GM19395 (cell line): ENCODE data around the gene OSBP2.

Experiments
- ATAC-seq: cut with Tn5 transposase; IDR thresholded peaks from one replicate; pipeline ENCODE4 v1.9.1; 2021; ENCODE audit warnings: mild to moderate bottlenecking, moderate library complexity; ENCODE audit not compliant: unreplicated experiment

OSBP2 gene, protein sequence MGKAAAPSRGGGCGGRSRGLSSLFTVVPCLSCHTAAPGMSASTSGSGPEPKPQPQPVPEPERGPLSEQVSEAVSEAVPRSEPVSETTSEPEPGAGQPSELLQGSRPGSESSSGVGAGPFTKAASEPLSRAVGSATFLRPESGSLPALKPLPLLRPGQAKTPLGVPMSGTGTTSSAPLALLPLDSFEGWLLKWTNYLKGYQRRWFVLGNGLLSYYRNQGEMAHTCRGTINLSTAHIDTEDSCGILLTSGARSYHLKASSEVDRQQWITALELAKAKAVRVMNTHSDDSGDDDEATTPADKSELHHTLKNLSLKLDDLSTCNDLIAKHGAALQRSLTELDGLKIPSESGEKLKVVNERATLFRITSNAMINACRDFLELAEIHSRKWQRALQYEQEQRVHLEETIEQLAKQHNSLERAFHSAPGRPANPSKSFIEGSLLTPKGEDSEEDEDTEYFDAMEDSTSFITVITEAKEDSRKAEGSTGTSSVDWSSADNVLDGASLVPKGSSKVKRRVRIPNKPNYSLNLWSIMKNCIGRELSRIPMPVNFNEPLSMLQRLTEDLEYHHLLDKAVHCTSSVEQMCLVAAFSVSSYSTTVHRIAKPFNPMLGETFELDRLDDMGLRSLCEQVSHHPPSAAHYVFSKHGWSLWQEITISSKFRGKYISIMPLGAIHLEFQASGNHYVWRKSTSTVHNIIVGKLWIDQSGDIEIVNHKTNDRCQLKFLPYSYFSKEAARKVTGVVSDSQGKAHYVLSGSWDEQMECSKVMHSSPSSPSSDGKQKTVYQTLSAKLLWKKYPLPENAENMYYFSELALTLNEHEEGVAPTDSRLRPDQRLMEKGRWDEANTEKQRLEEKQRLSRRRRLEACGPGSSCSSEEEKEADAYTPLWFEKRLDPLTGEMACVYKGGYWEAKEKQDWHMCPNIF

DNA sequence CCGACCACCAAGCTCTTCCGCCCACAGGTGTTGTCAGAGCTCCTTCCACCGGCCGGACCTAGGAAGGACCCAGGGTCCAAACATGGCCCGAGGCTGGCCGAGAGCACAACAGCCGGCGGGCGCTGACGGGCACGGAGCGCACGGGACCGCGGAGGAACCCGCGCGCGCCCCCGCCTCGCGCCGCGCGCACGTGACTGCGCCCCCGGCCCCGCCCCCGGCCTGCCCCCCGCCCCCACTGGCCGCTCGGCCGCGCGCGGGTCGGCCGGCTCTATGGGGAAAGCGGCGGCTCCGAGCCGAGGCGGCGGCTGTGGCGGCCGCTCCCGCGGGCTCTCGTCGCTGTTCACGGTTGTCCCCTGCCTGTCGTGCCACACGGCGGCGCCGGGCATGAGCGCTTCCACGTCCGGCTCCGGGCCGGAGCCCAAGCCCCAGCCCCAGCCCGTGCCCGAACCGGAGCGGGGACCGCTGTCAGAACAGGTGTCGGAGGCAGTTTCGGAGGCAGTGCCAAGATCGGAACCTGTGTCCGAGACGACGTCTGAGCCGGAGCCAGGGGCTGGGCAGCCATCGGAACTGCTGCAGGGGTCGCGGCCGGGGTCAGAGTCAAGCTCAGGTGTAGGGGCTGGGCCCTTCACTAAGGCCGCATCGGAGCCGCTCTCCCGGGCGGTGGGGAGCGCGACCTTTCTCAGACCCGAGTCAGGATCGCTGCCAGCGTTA is at the start of gene OSBP2:
Gene OSBP2, plus strand, starts transcription at position 235 of the 711 bp plus-strand sequence. Its CDS starts 36 bp downstream, at position 271.
- ATAC-seq: no peak

DNA sequence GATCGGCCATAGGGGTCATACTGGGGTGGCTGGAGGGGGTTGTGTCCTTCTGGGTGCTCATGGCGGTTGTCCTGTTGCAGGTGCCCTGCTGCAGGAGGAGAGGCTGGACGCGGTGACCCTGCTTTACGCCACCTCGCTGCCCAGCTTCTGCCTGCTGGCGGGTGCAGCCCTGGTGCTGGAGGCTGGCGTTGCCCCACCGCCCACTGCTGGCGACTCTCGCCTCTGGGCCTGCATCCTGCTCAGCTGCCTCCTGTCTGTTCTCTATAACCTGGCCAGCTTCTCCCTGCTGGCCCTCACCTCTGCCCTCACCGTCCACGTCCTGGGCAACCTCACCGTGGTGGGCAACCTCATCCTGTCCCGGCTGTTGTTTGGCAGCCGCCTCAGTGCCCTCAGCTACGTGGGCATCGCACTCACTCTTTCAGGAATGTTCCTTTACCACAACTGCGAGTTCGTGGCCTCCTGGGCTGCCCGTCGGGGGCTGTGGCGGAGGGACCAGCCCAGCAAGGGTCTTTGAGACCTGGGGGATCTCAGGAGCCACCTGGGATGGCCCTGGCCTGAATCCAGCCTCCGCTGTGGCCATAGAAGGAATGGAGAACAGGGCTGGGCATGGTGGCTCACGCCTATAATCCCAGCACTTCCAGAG is 48.0 kb upstream of the OSBP2 start:
- ATAC-seq: no peak

DNA sequence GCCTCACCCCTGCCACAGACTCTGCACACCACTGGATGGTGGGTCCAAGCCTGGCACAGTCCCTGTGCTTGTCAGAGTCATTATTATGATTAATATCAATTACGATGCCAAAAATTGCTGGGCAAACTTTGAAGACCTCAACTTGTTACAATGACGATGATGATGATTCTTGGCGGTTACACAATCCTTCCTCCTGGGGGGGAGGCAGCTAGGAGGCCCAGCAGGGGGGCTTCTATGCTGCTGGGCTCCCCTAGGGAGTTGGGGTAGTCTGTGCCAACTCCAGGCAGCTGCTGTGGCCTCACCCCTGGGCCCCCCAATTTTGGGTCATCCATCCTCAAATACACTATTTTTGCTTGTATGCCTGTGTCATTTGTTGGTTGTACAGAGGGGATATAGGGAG is 47.1 kb upstream of the OSBP2 start:
- ATAC-seq: no peak

DNA sequence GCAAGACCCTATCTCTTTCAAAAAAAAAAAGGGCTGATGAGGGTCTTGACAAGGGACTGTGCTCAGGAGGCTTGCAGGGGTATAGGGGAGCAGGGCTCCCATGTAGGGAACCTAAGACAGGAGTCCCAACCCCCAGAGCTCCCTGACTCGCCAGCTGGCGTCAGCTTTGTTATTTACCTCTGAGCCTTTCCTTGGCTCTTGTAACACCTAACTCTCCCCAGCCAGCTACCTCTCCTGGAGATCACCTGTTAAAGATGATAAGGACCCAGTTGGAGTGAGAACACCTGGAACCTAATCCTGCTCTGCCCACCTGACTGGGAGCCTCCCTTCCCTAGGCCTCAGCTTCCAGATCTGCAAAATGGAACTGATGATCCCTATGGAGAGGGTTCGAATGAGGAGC is 45.8 kb upstream of the OSBP2 start:
- no peak for ATAC-seq

DNA sequence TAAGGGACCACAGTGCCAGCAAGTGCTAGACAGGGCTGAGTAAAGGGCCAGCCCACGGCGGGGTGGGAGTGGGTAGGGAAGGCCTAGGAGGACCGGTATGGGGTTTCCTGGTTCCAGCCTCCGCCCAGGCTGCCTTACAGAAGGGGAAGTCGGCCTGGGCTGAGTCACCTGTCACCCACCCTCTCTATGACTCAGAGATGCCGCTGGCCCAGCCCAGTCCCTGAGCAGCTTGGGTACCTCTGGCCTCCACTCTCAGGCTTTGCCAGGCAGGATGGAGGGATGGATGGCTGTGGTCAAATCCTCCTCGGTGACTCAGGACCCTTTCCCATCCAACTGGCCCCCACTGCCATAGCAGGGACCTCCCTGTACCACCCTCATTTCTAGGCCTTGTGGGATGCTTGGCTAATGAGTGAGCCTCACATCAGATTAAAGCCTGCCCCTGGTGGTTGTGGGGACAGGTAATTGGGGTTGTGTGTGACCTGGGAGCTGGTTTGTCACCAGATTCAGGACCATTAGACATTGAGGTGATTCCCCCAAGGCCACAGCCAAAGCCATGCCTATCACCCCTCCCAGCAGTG is 45.2 kb upstream of the OSBP2 start:
- ATAC-seq: no peak

DNA sequence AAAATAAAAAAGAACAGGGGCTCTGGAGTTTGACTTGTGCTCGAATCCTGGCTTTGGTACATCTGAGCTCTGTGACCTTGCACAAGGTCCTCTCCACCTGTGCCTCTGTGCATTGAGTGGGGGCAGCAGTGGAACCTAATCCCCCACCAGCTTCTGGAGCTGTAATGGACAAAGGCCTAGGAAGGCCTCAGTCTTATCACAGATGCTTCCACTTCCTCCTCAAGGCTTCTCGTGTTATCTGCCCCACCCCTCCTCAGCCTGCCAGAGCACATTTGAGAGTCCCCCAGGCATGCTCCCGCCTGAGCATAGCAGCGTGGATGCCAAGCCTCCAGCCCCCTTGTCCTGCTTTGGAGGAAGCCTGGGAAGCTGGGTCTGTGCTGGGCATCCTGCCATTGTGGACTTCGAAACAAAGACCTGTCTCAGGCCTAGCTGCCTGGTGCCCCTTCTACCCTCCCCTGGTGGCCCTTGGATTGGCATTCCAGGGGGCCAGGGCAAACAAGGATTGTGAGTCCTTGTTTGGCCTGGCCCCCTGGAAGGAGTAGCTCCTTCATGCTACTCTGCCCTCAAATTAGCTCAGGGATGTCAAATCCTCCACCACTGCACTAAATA is 44.1 kb upstream of the OSBP2 start:
- ATAC-seq: no peak

DNA sequence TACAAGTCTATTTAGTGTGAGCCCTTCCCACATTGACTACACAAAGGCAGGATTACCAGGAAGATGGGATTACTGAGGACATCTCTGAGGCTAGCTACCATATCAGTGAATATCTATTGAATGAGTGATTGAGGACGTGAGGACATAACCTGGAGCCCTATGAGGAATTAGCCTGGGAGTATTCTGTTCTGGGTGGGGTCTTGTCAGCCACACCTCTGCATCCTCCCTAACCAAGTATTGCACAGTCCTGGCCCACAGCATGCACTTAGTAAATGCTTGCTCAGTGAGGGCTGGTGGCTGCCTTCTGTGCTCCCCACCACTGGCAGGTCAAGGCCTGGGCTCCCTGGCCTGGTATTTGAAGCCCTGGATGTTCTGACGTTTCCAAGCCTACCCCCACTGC is 41.8 kb upstream of the OSBP2 start:
- ATAC-seq: no peak

DNA sequence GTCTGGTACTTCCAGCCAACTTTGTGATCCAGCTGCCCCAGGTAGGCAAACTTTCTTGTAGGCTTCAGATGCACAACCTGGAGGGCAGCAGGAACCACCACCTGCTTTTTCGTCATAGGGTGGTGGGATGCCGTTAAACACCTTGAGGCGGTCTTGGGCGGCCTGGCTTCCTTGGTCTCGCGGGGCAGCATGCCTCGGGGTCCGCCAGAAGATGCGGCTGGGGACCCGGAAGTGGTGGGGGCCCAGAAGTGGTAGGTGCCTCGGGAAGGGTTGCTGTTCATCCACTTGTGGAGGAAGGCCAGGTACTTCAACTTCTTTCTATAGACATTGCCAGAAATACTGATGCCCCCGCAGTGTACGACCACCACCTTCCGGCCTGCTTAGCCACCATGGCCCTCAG is 40.3 kb upstream of the OSBP2 start:
- ATAC-seq: no peak

DNA sequence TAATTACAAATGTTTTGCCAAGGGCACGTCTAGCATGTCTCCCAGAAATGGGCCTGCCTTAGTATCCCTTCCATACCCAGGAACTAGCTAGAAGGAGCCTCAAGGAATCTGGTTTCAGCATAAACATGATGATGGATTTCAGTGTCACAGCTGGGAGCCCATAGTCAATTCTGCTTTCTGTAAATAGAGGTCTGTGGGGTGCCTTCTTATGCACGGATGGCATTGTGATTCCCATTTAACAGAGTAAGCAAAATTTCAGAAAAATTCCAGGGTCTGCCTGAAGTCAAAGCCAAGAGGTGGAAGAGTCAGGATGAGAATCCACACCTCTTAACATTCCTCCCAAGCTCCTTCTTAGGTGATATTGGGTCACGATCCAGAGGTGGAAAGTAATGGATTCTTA is 39.1 kb upstream of the OSBP2 start:
- no peak for ATAC-seq

DNA sequence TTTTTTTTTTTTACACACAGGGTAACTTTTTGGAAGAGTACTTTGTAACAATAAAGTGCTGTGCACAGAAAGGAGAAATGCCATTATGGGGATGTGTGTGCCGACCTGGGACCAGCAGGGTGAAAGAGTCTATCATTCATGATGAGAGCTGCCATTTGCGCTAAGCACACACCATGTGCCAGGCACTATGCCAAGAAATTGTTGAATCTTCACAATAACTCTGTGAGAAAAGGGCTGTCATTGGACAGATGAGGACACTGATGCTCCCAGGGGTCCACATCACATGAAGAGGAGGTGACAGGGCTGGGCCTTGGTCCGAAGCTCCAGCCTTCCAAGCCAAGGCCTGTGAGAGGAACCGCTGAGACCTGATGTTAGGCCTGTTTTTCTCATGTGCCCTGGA is 32.6 kb upstream of the OSBP2 start:
- ATAC-seq: no peak

DNA sequence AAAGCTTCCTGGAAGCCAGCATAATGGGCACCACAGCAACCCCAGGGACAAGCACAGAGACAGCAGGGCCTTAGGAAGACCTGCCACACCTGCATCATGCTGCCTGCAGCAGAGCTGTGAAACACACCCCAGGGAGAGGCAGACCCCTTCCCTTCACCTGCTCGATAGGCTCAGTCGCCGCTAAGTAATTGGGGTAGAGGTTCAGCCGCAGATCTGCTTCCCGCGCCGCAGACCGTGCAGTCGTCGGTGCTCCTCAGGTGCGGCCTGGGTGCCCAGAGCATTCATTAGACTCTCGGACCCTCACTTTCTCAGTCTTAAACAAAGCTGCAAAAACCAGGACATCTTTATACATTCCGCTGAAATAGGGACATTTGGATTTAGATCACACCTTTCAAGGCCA is 29.9 kb upstream of the OSBP2 start:
- no peak for ATAC-seq

DNA sequence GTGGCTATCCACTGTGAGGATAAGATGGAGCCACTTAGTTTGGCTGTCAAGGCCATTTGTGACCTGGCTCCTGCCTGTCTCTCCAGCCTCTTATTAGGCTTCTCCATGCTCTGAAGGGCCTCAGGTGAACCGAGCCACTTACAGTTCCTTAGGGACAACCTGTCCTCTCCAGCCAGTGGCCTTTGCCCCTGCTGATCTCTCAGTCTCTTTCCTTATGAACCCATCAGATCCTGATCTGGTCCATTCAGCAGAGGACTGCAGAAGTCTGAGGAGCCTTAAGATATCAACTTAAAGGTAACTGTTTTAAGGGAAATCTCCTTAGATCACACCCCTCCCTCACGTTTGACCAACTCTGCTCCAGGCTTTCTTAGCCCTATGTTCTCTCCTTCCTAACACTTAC is 29.4 kb upstream of the OSBP2 start:
- ATAC-seq: no peak

DNA sequence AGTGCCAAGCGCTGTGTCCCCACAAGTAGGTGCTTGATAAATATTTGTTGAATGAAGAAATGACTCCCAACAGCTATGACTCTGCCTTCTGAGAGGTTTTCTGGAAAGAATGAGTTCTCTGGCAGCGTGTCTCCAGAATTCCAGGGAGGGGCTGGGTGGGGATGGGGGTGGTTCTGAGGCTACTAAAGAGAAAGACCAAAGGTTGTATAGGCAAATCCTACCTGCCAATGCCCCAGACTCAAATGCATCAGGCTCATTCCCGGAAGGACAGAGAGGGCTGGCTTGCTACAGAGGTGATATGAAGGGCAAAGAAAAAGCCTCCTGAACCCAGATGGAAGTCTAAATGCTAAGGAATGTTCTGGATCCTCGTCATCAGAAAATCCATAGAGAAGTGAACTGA is 28.9 kb upstream of the OSBP2 start:
- no peak for ATAC-seq

DNA sequence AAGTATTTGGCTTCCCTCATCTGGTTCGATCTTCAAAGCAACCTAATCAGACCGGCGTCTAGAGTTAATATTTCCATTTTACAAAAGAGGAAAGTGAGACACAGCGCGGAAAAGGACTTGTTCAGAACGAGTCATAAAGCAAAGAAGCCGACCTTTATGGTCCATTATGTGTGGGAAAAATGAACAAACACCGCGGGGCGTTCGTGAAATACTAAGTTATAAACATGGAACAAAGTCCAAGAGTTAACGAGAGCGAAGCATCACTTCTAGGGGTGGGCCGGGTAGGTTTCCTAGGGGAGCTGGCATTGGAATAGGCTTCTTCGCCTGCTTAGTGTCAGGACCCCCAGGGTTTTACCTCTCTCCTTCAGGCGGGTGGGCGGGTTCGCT is 27.6 kb upstream of the OSBP2 start:
- ATAC-seq: peak; percentile 22

DNA sequence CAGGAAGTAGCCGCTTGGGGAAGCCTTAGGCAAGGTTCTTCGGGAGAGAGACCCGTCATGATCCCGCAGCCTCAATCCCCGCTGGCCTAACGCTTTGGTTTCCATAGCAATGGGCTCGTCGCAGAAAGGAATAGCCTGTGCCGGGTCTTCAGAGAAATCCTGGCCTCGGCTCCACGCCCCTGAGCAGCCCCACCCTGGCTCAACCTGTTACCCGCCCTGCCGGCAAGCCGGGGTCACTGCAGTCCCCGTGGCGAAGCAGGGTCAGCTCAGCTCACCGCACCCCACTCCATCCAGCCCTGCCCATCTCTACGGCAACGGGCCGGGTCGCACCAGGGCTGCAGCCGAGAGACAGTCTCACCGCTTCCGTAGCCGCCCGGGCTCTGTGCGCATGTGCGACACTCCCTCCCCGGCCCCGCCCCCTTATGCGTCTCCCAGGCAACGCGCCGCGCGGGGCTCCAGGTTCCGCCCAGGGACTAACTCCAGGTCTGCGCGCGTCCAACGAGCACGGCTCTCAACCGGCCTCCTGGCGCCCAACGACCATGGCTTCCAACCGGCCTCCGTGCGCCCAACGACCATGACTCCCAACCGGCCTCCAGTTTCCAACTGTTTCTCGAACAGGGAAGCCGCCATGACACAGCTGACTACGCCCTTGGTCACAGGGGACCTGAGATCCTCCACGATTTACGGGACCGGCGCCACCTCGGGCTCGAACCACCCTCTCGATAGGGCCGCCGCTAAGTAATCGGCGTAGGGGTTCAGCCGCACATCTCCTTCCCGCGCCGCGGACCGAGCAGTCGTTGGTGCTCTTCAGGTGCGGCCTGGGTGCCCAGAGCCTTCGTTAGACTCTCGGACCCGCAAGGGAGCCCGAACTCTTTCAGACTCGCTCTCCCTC is 26.9 kb upstream of the OSBP2 start, which contains the start of gene DUSP18:
Gene DUSP18, minus strand, starts transcription at position 382 of the 892 bp plus-strand sequence. CDS start 3,872 bp downstream, outside the sequence.
- ATAC-seq: peak; percentile 85

DNA sequence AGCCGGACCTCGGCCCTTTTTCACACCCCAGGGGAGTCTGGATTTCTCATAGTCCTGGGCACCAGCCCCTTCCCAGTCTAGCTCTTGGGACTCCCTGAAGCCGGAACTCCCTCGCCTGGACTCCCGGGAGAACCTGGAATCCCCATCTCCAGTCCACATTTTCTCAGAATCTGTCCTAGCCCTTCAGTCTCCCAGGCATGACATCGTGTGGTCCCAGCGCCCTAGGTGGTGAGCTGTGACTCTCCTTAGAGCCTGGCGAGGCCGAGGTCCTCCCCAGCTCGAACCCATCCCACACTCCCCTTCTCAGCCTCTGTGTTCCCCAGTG is 26.3 kb upstream of the OSBP2 start:
- no peak for ATAC-seq

DNA sequence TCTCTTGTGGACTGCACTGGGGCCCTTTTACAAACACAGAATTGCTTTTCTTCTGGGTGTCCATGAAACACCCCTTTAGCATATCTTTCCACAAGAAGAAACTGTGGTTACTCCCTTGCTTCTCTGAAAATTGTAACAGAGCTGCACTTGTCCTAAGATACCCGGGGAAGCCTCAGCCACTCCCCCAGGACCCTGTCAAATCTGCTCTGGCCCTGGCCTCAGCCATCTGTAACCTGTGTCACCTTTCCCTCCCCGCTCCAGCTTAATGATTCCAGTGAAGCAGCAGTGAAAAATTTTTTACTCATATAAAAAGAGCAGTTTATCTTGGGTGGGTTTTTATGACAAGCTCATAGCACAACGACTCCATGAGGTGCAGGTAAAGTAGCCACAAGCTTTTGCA is 23.6 kb upstream of the OSBP2 start:
- ATAC-seq: no peak

DNA sequence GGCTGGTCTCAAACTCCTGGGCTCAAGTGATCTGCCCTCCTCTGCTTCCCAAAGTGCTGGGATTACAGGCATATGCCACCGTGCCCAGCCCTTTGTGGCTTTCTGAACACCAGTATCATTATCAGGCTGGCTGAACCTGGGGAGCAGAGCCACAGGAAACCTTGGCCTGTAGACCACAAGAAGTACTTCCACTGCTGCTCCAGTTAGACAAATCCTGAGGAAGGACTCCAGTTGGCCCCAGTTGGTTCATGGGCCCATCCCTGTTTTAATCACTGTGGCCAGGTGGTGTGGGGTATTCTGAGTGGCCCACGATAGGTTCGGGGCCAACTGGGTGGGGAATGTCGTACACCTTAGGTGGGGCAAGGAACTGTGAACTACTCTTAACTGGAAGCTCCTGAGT is 21.5 kb upstream of the OSBP2 start:
- no peak for ATAC-seq

DNA sequence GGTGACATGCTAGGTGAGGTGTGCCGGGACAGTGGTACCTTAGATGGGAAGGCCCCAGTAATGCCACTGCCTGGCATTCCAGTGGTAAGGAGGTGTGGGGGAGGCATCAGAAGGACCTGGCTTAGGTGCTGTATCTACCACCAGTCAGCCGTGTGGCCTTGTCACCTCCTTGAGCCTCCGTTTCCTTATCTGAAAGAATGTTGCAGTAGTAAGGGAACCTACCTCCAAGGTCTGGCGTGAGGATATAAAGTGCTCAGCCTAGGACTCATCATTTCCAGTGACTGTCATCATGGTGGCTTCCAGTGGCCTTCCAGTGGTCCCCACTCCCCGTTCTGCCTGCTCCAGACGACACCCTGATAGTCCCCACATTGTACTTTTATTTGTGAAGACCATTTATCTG is 20.2 kb upstream of the OSBP2 start:
- no peak for ATAC-seq
